Pancreas (tissue), 10 donors: Measurements from ENCODE around the gene KATNAL2. TPM values are rescaled to one million over a fixed set of nuclear protein-coding genes. Genes with fewer than 3 reads are reported as not detected.
A peak's percentile ranks its signal among the peaks of the same experiment; 100 is the strongest.
"Not testable (repeated sequence)": the region's sequence is repeated elsewhere in the genome, so short reads cannot be mapped to it uniquely, and the experiment has no call there.

Experiments used
- ATAC-seq, 4 donors: fragments of 200-7000 bp; cut with Tn5 transposase; one replicate each; pipeline versions ENCODE4 v1.8.0 to v1.9.1; 2020; ENCODE audit warnings: mild to moderate bottlenecking in 4 of 4, moderate library complexity in 4 of 4
- DNase-seq, 6 donors: peaks; one replicate each; pipeline ENCODE4 v3.0.0-alpha.2; 2020
- FAIRE-seq: peaks from 2 replicates; lab custom pipeline; 2012; peaks lifted over from hg19 to GRCh38; lab: Jason Lieb, UNC
- H3K27ac ChIP-seq, 4 donors: fragments of 200-600 bp; sonication (generic); 1 replicate in 3 of 4; 2 replicates in 1 of 4; pipeline versions ENCODE4 v1.5.0 to v1.8.0; 2020
- H3K27me3 ChIP-seq, 4 donors: fragments of 200-600 bp; one replicate each; pipeline ENCODE4 v1.8.0; 2021
- H3K36me3 ChIP-seq, 3 donors: fragments of 200-600 bp; sonication (generic) in 1 of 3; one replicate each; pipeline versions ENCODE4 v1.5.0 to v1.8.0; 2020 to 2021
- H3K4me1 ChIP-seq, 3 donors: fragments of 200-600 bp; one replicate each; pipeline ENCODE4 v1.8.0; 2021
- H3K4me3 ChIP-seq, 4 donors: fragments of 200-600 bp; sonication (generic) in 2 of 4; one replicate each; pipeline versions ENCODE4 v1.5.0 to v1.8.0; 2020 to 2021
- H3K9me3 ChIP-seq, 4 donors: fragments of 200-600 bp; one replicate each; pipeline ENCODE4 v1.8.0; 2021
- CTCF ChIP-seq, 4 donors: fragments of 200-600 bp; sonication (generic) in 3 of 4; IDR thresholded peaks; one replicate each; pipeline versions ENCODE4 v1.5.0 to v1.8.0; 2021; ENCODE audit warnings: antibody characterized with exemption in 4 of 4
- WGBS, 2 donors: extraction: QIAGEN DNeasy Blood & Tissue Kit; methylation state at CpG; one replicate each; pipeline ENCODE4 v1.1.7; 2013; 5-methylcytosine and 5-hydroxymethylcytosine counted together
- intact Hi-C, 3 donors: fragments of 100-400 bp; cut with DNase I; formaldehyde crosslinking; loops; one replicate each; pipeline versions ENCODE4 v1.11.1 to v1.14.2; 2022
- polyA plus RNA-seq, 2 donors: library from polyadenylated mRNA; stranded (reverse); fragments of 200-250 nt; gene quantifications; one replicate each; pipeline ENCODE4 v1.2.3, GENCODE V29; 2013
- total RNA-seq, 6 donors: library from RNA; stranded (reverse); fragmentation: NEBNext Ultra II Directional in 4 of 6; extraction: Animal tissue kit (Norgen Biotek cat#: 25700) in 4 of 6; gene quantifications; one replicate each; pipeline versions ENCODE4 v1.2.1 to v1.2.4, GENCODE V29; 2021 to 2023
- donor health status: healthy with polysubstance abuse.
- donor health status: DM: no; HTN: no; CAD: no; lungs with moderate emphysema.
- donor health status: DM: no; HTN: no; CAD: no.
- donor health status: control.
- donor health status: control.
- donor health status: Bipolar disorder and iron deficiency.
- donor health status: DM: yes; HTN: yes; CAD: no.
- donor health status: DM: no; HTN: no; CAD: no.
- donor health status: DM: no; HTN: no; CAD: no.
- donor health status: DM: yes; HTN: yes; CAD: no.

The KATNAL2 gene
- total and polyA plus RNA-seq, 8 donors: 0.97 to 3.8 (median 1.7) TPM

GRCh38 chr18:46950064-46950656 lies 32.8 kb downstream of the KATNAL2 start:
- peak in 2 of 4 donors; percentile 9 to 21 for TF ChIP-seq CTCF (IDR thresholded peaks at IDR 0.05)
- WGBS, 2 donors: 52 to 59% methylated on average over 5 of the region's 5 CpGs
- Histone ChIP-seq H3K4me1 (no peaks in the 10 kb centered on the region), H3K36me3 (no peaks in the 10 kb centered on the region), H3K4me3 (no peak overlapping the region), H3K9me3 (no peaks in the 10 kb centered on the region), H3K27ac (no peak overlapping the region), H3K27me3 (no peaks in the 10 kb centered on the region)
- FAIRE-seq (no peak), ATAC-seq (no peak), DNase-seq (no peak)
- intact Hi-C loops: no loop called here

GRCh38 chr18:46953195-46953594 lies 35.8 kb downstream of the KATNAL2 start:
- FAIRE-seq (no peak), DNase-seq (no peak), ATAC-seq (no peak)
- H3K4me1 ChIP-seq: no peaks in the 10 kb centered on the region
- H3K9me3 ChIP-seq: no peaks in the 10 kb centered on the region
- no peak for TF ChIP-seq CTCF (IDR thresholded peaks at IDR 0.05)
- no peak overlapping the region for H3K27ac ChIP-seq
- intact Hi-C loops: no loop called here
- H3K4me3 ChIP-seq: no peak overlapping the region
- H3K27me3 ChIP-seq: no peaks in the 10 kb centered on the region
- WGBS, 2 donors: 61 to 67% methylated on average over 5 of the region's 5 CpGs
- H3K36me3 ChIP-seq: no peaks in the 10 kb centered on the region

GRCh38 chr18:46958209-46958608 lies 40.8 kb downstream of the KATNAL2 start:
- H3K4me3 ChIP-seq: no peak overlapping the region
- intact Hi-C loops: no loop called here
- no peaks in the 10 kb centered on the region for H3K36me3 ChIP-seq
- H3K9me3 ChIP-seq: no peaks in the 10 kb centered on the region
- no peaks in the 10 kb centered on the region for H3K4me1 ChIP-seq
- ATAC-seq (no peak), FAIRE-seq (no peak), DNase-seq (no peak)
- no peak overlapping the region for H3K27ac ChIP-seq
- no peak for TF ChIP-seq CTCF (IDR thresholded peaks at IDR 0.05)
- WGBS, 2 donors: 89 to 91% methylated on average over 4 of the region's 4 CpGs
- no peaks in the 10 kb centered on the region for H3K27me3 ChIP-seq

GRCh38 chr18:46963656-46964578 lies 46.5 kb downstream of the KATNAL2 start:
- H3K9me3 ChIP-seq, FAIRE-seq, H3K27ac ChIP-seq, H3K4me3 ChIP-seq, intact Hi-C loops, H3K36me3 ChIP-seq, H3K27me3 ChIP-seq, H3K4me1 ChIP-seq, DNase-seq: not testable (repeated sequence)
- peak in 3 of 4 donors; percentile 19 to 57 (median 51) for ATAC-seq
- 95% methylated on average over 4 of the region's 79 CpGs; no CpG with 5 or more reads in 1 of the 2 donors for WGBS, 2 donors

GRCh38 chr18:46964579-46965293 lies 47.3 kb downstream of the KATNAL2 start:
- H3K4me1 ChIP-seq, H3K36me3 ChIP-seq, H3K27me3 ChIP-seq, DNase-seq, H3K9me3 ChIP-seq, intact Hi-C loops, FAIRE-seq, H3K27ac ChIP-seq, H3K4me3 ChIP-seq: not testable (repeated sequence)
- 79 to 87% methylated on average over 8 of the region's 31 CpGs for WGBS, 2 donors
- peak; percentile 21 to 48 (median 30) for ATAC-seq

GRCh38 chr18:46966266-46966665 lies 48.9 kb downstream of the KATNAL2 start:
- ATAC-seq: not testable (repeated sequence)
- no CpG with 5 or more reads among the region's 10 CpGs for WGBS, 2 donors

GRCh38 chr18:46969551-46969950 lies 52.1 kb downstream of the KATNAL2 start:
- WGBS, 2 donors: no CpG with 5 or more reads among the region's 32 CpGs
- intact Hi-C loops, H3K9me3 ChIP-seq, ATAC-seq, H3K27ac ChIP-seq, H3K4me1 ChIP-seq, FAIRE-seq, H3K27me3 ChIP-seq, H3K4me3 ChIP-seq, H3K36me3 ChIP-seq, DNase-seq: not testable (repeated sequence)

More at GRCh38 chr18:46966266-46966665, 48.9 kb downstream of the KATNAL2 start:
- H3K36me3 ChIP-seq, FAIRE-seq, DNase-seq, intact Hi-C loops, H3K27ac ChIP-seq, H3K9me3 ChIP-seq, H3K4me1 ChIP-seq, H3K27me3 ChIP-seq, H3K4me3 ChIP-seq: not testable (repeated sequence)

GRCh38 chr18:47019870-47020269 lies 102.5 kb downstream of the KATNAL2 start:
- H3K36me3 ChIP-seq, H3K27me3 ChIP-seq, DNase-seq, FAIRE-seq, H3K27ac ChIP-seq, H3K4me3 ChIP-seq, H3K9me3 ChIP-seq, H3K4me1 ChIP-seq, intact Hi-C loops, ATAC-seq: not testable (repeated sequence)
- no CpG with 5 or more reads among the region's 10 CpGs for WGBS, 2 donors
